Lung (tissue), 12 donors: ENCODE measurements around the gene SLC2A9. TPM values are rescaled to one million over a fixed set of nuclear protein-coding genes. Genes with fewer than 3 reads are reported as not detected.

Experiments used
- ATAC-seq: fragments of 200-7000 bp; cut with Tn5 transposase; one replicate; pipeline ENCODE4 v1.9.1; 2020; ENCODE audit warnings: moderate number of reproducible peaks; ENCODE audit not compliant: insufficient read depth, low FRiP score
- DNase-seq, 3 donors: peaks; one replicate each; pipeline ENCODE4 v3.0.0-alpha.2; 2013 to 2017
- H3K27ac ChIP-seq, 2 donors: one replicate each; pipeline ENCODE4 v1.5.1; 2013; ENCODE audit warnings: mild to moderate bottlenecking in 2 of 2, moderate library complexity in 2 of 2, control low read depth in 1 of 2, inconsistent platforms in 1 of 2, low read depth in 1 of 2, low read length in 1 of 2
- H3K27me3 ChIP-seq, 3 donors: one replicate each; pipeline ENCODE4 v1.5.1; 2013; ENCODE audit warnings: low read length in 2 of 3; ENCODE audit not compliant: control insufficient read depth in 3 of 3, insufficient read depth in 3 of 3
- H3K36me3 ChIP-seq, 4 donors: one replicate each; pipeline ENCODE4 v1.5.1; 2013; ENCODE audit warnings: low read length in 4 of 4, mild to moderate bottlenecking in 1 of 4, moderate library complexity in 1 of 4; ENCODE audit not compliant: control insufficient read depth in 4 of 4, insufficient read depth in 4 of 4
- H3K4me1 ChIP-seq, 5 donors: one replicate each; pipeline ENCODE4 v1.5.1; 2013; ENCODE audit warnings: low read length in 5 of 5, mild to moderate bottlenecking in 2 of 5, moderate library complexity in 1 of 5; ENCODE audit not compliant: control insufficient read depth in 5 of 5, insufficient read depth in 5 of 5
- H3K4me3 ChIP-seq: one replicate; pipeline ENCODE4 v1.5.1; 2013; ENCODE audit warnings: mild to moderate bottlenecking, control low read depth, moderate library complexity
- H3K9ac ChIP-seq, 2 donors: one replicate each; pipeline ENCODE4 v1.5.1; 2013; ENCODE audit warnings: low read length in 2 of 2, control low read depth in 1 of 2; ENCODE audit not compliant: insufficient read depth in 1 of 2
- H3K9me3 ChIP-seq, 4 donors: one replicate each; pipeline ENCODE4 v1.5.1; 2013; ENCODE audit warnings: low read length in 3 of 4, mild to moderate bottlenecking in 1 of 4, moderate library complexity in 1 of 4; ENCODE audit not compliant: control insufficient read depth in 4 of 4, insufficient read depth in 3 of 4
- WGBS, 2 donors: extraction: QIAGEN DNeasy Blood & Tissue Kit; methylation state at CpG; one replicate each; pipeline ENCODE4 v1.1.7; 2013; 5-methylcytosine and 5-hydroxymethylcytosine counted together
- polyA plus RNA-seq, 2 donors: library from polyadenylated mRNA; stranded (reverse); fragments of 200-250 nt; gene quantifications; one replicate each; pipeline ENCODE4 v1.2.1, GENCODE V29; 2013
- total RNA-seq, 2 donors: library from RNA; depleted of rRNA in 1 of 2; stranded (reverse); fragments of >200 nt in 1 of 2; gene quantifications; one replicate each; pipeline ENCODE4 v1.2.1, GENCODE V29; 2014 to 2021
- TF ChIP-seq, protein P1 (sequence below): IDR thresholded peaks from 2 replicates; pipeline ENCODE4 v1.5.1; 2012; ENCODE audit warnings: mild to moderate bottlenecking; ENCODE audit errors: control extremely low read depth, extremely low read depth
- donor health status: control.
- donor health status: control.
- donor health status: Bipolar disorder and iron deficiency.
- donor health status: healthy.
- donor health status: DM: yes; HTN: yes; CAD: no.

SLC2A9 gene
- total and polyA plus RNA-seq, 4 donors: 2.9 to 18.6 (median 7.6) TPM

DNA sequence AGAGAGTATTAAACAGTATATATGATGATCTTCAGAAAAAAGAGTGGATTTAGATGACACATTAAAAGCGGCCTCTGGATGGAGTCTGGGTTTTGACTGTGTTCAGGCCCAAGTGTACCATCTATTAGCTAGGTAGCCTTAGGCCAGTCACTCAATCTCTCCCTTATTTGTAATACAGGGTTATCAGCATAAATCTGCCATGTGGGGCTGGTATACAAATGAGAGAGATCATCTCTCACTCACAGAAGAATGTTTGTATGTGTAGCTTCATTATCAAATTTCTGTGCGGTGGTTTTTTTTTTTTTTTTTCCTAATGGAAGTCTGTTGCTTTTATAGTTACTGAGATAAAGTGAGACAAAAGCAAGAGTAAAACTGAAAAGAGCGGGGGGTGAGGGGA lies 12.7 kb downstream of the SLC2A9 start:
- peaks cover 8 to 49% (median 21%) of the 10 kb centered on the region in 5 donors for H3K4me1 ChIP-seq
- WGBS, 2 donors: 73 to 89% methylated on average over 3 of the region's 3 CpGs
- H3K27ac ChIP-seq: no peak overlapping the region
- no peaks in the 10 kb centered on the region for H3K27me3 ChIP-seq
- TF ChIP-seq, protein P1, sequence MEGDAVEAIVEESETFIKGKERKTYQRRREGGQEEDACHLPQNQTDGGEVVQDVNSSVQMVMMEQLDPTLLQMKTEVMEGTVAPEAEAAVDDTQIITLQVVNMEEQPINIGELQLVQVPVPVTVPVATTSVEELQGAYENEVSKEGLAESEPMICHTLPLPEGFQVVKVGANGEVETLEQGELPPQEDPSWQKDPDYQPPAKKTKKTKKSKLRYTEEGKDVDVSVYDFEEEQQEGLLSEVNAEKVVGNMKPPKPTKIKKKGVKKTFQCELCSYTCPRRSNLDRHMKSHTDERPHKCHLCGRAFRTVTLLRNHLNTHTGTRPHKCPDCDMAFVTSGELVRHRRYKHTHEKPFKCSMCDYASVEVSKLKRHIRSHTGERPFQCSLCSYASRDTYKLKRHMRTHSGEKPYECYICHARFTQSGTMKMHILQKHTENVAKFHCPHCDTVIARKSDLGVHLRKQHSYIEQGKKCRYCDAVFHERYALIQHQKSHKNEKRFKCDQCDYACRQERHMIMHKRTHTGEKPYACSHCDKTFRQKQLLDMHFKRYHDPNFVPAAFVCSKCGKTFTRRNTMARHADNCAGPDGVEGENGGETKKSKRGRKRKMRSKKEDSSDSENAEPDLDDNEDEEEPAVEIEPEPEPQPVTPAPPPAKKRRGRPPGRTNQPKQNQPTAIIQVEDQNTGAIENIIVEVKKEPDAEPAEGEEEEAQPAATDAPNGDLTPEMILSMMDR: no peak
- DNase-seq (peak in 1 of 3 donors; percentile 46), ATAC-seq (no peak)
- no peak overlapping the region for H3K9ac ChIP-seq
- no peaks in the 10 kb centered on the region for H3K9me3 ChIP-seq
- H3K4me3 ChIP-seq: no peak overlapping the region
- peaks cover 0 to 1% (median 0%) of the 10 kb centered on the region in 4 donors for H3K36me3 ChIP-seq

DNA sequence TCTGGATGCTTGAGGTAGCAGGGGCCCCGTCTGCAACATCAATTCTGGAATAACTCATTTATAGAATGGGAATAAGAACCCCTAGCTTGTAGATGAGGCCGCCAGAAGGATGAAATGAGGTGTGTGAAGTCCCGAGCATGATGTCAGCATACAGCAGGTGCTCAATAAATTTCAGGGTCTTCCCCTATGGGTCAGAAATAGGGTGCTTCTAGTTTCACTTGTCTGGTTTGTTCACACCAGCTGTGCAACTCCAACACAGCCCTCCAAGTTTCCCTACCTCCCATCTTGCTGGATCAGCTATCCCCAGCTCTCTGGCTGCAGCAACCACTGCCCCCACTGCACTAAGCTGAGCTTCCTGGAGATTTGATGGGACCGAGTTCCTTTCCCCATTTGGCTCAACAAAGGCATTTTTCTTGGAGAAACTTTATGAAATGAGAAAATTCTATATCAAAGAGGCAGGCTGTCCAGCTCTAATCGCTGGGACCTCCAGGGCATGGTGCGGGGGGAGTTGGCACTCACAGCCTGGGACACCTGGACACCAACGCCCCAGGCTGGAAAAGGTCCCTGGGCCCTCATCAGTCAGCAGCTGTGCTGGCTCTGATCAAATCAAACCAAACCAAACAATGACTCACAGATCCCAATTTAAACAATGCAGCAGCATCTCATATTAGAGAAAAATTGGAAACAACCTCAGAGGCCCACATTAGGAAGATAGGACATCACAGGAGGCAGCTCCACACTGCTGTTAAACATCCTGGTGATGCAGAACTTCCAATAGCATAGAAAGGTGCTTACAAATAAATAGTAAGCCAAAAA lies 13.3 kb downstream of the SLC2A9 start:
- 76 to 81% methylated on average over 7 of the region's 7 CpGs for WGBS, 2 donors

DNA sequence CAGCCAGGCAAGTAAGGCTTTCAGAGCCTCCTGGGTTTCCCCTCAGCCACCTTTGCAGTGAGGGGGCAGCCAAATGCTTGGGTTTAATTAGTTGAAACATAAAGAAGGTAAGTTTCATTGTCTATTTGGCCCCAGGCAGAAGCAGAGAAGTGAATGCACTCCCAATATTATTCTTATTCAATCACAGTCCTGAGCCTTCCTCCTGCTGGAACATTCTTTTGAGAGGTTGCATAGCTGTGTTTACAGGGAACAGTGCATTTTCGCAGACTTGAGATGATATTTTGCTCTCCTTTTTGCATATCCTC lies 13.9 kb downstream of the SLC2A9 start:
- TF ChIP-seq, protein P1: no peak
- no peak for DNase-seq
- H3K4me1 ChIP-seq: peaks cover 8 to 49% (median 21%) of the 10 kb centered on the region in 5 donors
- H3K4me3 ChIP-seq: no peak overlapping the region
- ATAC-seq: no peak
- no peaks in the 10 kb centered on the region for H3K27me3 ChIP-seq
- 97 to 100% methylated on average over 1 of the region's 1 CpG for WGBS, 2 donors
- no peak overlapping the region for H3K9ac ChIP-seq
- H3K9me3 ChIP-seq: no peaks in the 10 kb centered on the region
- H3K36me3 ChIP-seq: no peaks in the 10 kb centered on the region
- H3K27ac ChIP-seq: peak overlapping the region in 1 of 2 donors; percentile 77

More for the DNA sequence above, 13.3 kb downstream of the SLC2A9 start:
- Histone ChIP-seq H3K27me3 (no peaks in the 10 kb centered on the region), H3K36me3 (peaks cover 0 to 1% (median 0%) of the 10 kb centered on the region in 4 donors), H3K4me1 (peaks cover 8 to 49% (median 21%) of the 10 kb centered on the region in 5 donors), H3K9me3 (no peaks in the 10 kb centered on the region), H3K27ac (no peak overlapping the region), H3K4me3 (no peak overlapping the region), H3K9ac (no peak overlapping the region)
- DNase-seq (peak; percentile 26 to 72 (median 61)), ATAC-seq (no peak)
- TF ChIP-seq, protein P1: no peak
